Ascending aorta (tissue), 2 donors: ENCODE results near the gene NMNAT3. TPM values are rescaled to one million over a fixed set of nuclear protein-coding genes. Genes with fewer than 3 reads are reported as not detected.

ENCODE experiments used
- DNase-seq, 2 donors: peaks; one replicate each; pipeline ENCODE4 v3.0.0-alpha.2; 2019; ENCODE audit warnings: low spot score in 2 of 2
- H3K27ac ChIP-seq, 2 donors: fragments of 200-600 bp; sonication (generic); one replicate each; pipeline ENCODE4 v1.5.1; 2016 to 2017; ENCODE audit warnings: mild to moderate bottlenecking in 1 of 2
- H3K27me3 ChIP-seq: fragments of 200-600 bp; sonication (generic); one replicate; pipeline ENCODE4 v1.5.1; 2017
- H3K36me3 ChIP-seq, 2 donors: fragments of 200-600 bp; sonication (generic); one replicate each; pipeline ENCODE4 v1.5.1; 2016
- H3K4me1 ChIP-seq, 2 donors: fragments of 200-600 bp; sonication (generic); one replicate each; pipeline ENCODE4 v1.5.1; 2016 to 2017; ENCODE audit warnings: mild to moderate bottlenecking in 1 of 2
- H3K4me3 ChIP-seq, 2 donors: fragments of 200-600 bp; sonication (generic); one replicate each; pipeline ENCODE4 v1.5.1; 2016 to 2017; ENCODE audit warnings: mild to moderate bottlenecking in 1 of 2
- H3K9me3 ChIP-seq, 2 donors: fragments of 200-600 bp; sonication (generic); one replicate each; pipeline ENCODE4 v1.5.1; 2016
- CTCF ChIP-seq, 3 experiments: fragments of 200-600 bp in 2 of 3; fragments of 450-650 bp in 1 of 3; sonication (generic) in 2 of 3; IDR thresholded peaks; one replicate each; pipeline ENCODE4 v1.5.1; 2016 to 2019; ENCODE audit warnings: antibody characterized with exemption in 3 of 3, mild to moderate bottlenecking in 1 of 3, moderate library complexity in 1 of 3
- intact Hi-C: fragments of 100-400 bp; cut with DNase I; formaldehyde crosslinking; loops from one replicate; pipeline ENCODE4 v1.15.1; 2023
- total RNA-seq: library from RNA; depleted of rRNA; stranded (reverse); fragments of >200 nt; gene quantifications from one replicate; pipeline ENCODE4 v1.1.0, GENCODE V29; 2016

Gene NMNAT3
- total RNA-seq, 1 donor from 2014 or later = 1.2 TPM

GRCh38 chr3:139578783-139579182 is 99.0 kb downstream of the NMNAT3 start:
- no peak overlapping the region for H3K27ac ChIP-seq
- peaks cover 3 to 5% of the 10 kb centered on the region in 2 donors for H3K36me3 ChIP-seq
- H3K4me1 ChIP-seq = no peaks in the 10 kb centered on the region
- no peaks in the 10 kb centered on the region for H3K27me3 ChIP-seq
- H3K4me3 ChIP-seq = no peak overlapping the region
- intact Hi-C loops = no loop called here
- TF ChIP-seq CTCF (IDR thresholded peaks at IDR 0.05) = no peak
- no peak for DNase-seq
- no peaks in the 10 kb centered on the region for H3K9me3 ChIP-seq

DNA sequence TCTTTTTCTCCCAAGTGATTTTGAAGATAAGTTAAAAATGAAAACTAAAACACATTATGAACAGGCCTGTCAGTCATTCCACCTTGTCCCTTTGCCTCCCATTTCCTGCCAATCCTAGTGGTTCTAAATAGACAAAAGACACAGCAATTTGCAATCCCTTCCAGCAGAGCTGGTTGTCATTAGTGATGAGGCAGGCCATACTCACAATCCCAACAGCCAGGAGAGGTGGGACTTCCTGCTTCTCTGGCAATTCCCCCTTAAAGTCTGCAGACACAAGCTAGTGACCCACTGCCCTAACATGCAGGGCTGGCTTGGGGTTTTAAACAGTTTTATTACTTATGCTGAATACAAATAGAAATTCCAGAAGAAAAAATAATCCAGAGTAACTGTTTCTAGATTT is 99.9 kb downstream of the NMNAT3 start:
- Histone ChIP-seq H3K27me3 (no peaks in the 10 kb centered on the region), H3K36me3 (peaks cover 3 to 5% of the 10 kb centered on the region in 2 donors), H3K4me3 (no peak overlapping the region), H3K9me3 (no peaks in the 10 kb centered on the region), H3K27ac (no peak overlapping the region), H3K4me1 (no peaks in the 10 kb centered on the region)
- no peak for TF ChIP-seq CTCF (IDR thresholded peaks at IDR 0.05)
- DNase-seq = no peak
- intact Hi-C loops = no loop called here

DNA sequence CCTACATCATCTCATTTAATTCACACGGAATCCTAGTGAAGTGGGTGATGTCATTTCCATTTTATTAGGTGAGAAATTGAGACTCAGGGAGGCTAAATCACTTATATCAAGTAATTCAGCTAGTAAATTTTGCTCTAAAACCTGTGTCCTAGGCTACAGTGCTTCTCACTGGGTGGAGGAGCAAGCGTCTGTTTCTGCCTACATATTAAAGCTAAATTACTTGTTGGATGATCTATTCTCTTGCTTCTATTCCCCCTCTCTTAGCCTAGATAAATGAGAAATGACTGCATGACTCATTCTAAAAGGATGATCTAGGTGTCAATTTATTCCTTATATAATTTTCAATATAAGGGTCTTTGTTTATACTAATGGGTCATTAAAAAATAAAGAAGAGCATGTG is 100.4 kb downstream of the NMNAT3 start:
- Histone ChIP-seq H3K9me3 (no peaks in the 10 kb centered on the region), H3K4me3 (no peak overlapping the region), H3K36me3 (peaks cover 3 to 5% of the 10 kb centered on the region in 2 donors), H3K4me1 (no peaks in the 10 kb centered on the region), H3K27ac (no peak overlapping the region), H3K27me3 (no peaks in the 10 kb centered on the region)
- intact Hi-C loops = no loop called here
- DNase-seq = no peak
- TF ChIP-seq CTCF (IDR thresholded peaks at IDR 0.05) = no peak

- Histone ChIP-seq H3K4me3 (no peak overlapping the region), H3K4me1 (no peaks in the 10 kb centered on the region), H3K27me3 (no peaks in the 10 kb centered on the region), H3K9me3 (no peaks in the 10 kb centered on the region), H3K27ac (no peak overlapping the region), H3K36me3 (peaks cover 5 to 10% of the 10 kb centered on the region in 2 donors)
- TF ChIP-seq CTCF (IDR thresholded peaks at IDR 0.05) = no peak
- DNase-seq = no peak
- intact Hi-C loops = no loop called here
These were observed 103.5 kb downstream of the NMNAT3 start for GRCh38 chr3:139574026-139574947.

DNA sequence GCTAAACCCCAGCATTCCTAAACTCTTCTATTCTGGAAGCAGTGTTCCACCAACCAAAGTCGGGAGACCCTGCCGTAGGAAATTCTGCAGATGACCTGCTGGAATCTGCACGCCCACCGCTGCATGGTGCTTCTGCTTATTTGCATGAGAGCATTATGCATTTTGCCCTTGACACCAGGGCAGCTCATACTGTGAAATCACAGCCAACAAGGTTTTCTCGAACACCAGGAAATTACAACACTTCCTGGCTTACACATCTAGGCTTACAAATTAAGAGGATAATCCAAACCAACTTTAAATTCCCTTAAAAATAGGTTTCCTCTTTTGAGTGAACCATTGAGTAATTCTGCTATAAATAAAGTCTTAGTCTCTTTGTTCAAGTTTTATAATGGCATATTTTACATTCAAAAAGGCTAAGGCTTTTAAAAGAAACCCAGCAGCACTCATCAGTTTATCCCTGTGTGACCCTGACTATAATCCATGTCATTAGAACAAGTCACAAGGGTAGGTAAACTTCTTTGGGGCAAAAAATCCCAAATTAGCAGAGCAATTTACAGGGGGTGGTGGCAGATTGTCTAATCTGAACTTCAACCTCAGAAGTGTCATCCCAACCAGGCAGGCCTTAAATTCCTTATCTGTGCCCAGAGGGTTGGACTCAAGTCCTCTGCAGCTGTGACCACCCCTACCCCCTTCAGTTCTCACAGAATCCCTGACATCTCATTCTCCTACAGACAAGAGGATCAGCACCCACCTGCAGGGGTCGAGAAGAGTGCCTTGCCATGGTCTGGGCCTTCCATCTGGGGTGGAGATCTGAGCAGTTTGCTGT is 104.7 kb downstream of the NMNAT3 start:
- DNase-seq = no peak
- H3K27ac ChIP-seq = no peak overlapping the region
- H3K27me3 ChIP-seq = no peaks in the 10 kb centered on the region
- H3K4me1 ChIP-seq = no peaks in the 10 kb centered on the region
- TF ChIP-seq CTCF (IDR thresholded peaks at IDR 0.05) = no peak
- H3K4me3 ChIP-seq = no peak overlapping the region
- H3K36me3 ChIP-seq = peaks cover 0 to 7% of the 10 kb centered on the region in 2 donors
- no peaks in the 10 kb centered on the region for H3K9me3 ChIP-seq
- intact Hi-C loops = no loop called here
